Forelimb muscle (tissue), 1 donor: ENCODE results near the gene PPP1R26. TPM values are rescaled to one million over a fixed set of nuclear protein-coding genes. Genes with fewer than 3 reads are reported as not detected.

Experiments used
- DNase-seq: peaks from one replicate; pipeline ENCODE4 v3.0.0-alpha.2; 2013; ENCODE audit warnings: low read depth
- polyA plus RNA-seq: library from polyadenylated mRNA; unstranded; fragments of 120-200 nt; gene quantifications from one replicate; pipeline ENCODE4 v1.2.1, GENCODE V29; 2013; ENCODE audit not compliant: insufficient read length

Gene PPP1R26
- polyA plus RNA-seq, 1 donor = 10.9 TPM

DNA sequence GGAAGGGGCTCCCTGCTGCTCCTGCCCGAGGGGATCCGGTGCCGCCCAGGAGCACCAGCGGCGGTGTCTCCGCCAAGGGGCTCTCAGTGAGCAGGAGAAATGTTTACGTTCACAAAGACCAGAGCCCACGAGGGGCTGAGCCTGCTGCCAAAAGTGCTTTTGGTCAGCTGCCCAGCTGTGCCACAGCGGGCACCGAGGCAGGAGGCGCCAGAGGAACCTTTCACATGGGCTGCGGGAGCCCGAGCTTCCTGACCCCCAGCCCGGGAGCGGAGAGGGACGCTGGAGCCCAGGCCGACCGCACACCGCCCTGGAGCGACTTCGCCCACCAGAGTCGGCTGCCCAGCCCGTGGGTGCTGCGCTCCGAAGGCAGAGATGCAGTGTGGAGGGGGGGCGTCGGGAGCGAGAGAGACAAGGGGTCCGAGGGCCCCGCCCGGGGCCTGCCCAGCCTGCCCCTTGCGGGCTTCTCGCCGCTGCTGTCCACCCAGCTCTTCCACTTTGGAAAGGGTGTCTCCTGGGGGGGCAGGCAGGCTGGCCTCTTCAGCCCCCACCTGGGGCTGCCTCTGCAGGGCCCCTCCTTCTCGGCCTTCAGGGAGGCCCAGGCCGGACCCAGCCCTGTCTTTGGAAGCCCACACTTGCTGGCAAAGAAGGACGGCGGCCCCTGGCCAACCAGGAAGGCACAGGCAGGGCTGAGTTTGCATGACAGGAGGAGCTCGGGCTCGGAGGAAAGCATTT lies 7.9 kb downstream of the PPP1R26 start:
- DNase-seq = no peak

DNA sequence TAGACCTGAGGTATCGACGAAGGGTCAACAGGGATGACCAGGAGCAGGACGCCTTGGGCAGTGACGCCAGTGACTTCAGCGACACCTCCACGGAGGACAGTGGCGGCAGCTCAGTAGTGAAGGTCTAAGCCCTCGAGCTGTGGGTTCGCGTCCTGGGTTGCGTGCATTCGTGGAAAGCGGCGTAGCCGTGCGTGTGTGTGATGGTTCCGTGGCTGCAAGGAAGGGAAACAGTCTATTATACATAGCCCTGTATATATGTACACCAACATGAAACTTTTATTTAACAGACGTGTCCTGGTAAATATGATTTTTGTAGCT lies 8.4 kb downstream of the PPP1R26 start:
- no peak for DNase-seq

DNA sequence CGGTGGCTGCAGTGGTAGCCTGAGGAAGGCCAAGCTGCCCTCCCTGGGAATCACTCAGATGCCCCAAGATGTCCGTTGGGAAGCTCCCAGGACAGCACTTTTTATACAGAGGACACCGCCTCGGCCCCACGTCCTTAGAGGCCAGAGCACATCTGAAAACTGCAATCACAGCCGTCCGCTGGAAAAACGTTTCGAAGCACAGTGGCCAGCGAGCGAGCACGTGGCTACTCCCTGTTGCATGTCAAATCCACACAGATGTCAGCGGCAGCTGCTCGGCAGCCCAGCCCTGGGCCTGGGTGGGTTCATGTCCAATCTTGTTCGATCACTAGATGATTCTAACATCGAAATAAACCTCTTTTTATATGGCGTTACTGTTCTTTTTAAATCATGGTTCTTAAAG lies 8.9 kb downstream of the PPP1R26 start:
- DNase-seq = no peak

DNA sequence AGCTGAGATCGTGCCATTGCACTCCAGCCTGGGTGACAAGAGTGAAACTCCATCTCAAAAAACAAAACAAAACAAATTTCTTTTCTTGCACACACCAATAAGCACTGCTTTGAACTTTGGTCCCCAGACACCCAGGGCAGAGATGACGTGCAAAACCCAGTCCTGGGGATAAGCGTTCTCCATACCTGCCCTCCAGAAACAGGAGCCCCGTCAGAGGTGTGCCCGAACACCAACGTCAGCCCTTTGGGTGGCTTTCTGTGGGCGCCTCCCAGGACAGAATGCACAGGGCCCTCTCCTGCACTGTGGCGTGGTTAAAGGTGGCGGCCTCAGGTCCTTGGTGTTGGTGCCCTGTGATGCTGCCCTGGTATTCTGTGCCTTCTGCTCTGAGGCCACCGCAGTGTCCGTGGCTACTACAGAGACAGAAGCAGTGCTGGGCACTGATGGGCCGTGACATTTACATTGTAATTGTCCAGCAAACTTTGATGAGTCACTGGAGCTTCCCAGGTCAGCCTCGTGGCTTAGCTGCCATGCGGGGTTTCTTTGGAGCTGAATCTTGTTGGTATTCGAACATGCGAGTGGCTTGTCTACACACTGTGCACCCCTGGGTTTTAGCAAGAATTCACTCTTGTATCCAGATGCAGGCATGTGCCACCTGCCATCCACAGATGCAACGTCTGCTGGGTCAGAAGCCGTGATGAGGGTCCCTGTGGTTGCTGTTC lies 9.8 kb downstream of the PPP1R26 start:
- DNase-seq = no peak

DNA sequence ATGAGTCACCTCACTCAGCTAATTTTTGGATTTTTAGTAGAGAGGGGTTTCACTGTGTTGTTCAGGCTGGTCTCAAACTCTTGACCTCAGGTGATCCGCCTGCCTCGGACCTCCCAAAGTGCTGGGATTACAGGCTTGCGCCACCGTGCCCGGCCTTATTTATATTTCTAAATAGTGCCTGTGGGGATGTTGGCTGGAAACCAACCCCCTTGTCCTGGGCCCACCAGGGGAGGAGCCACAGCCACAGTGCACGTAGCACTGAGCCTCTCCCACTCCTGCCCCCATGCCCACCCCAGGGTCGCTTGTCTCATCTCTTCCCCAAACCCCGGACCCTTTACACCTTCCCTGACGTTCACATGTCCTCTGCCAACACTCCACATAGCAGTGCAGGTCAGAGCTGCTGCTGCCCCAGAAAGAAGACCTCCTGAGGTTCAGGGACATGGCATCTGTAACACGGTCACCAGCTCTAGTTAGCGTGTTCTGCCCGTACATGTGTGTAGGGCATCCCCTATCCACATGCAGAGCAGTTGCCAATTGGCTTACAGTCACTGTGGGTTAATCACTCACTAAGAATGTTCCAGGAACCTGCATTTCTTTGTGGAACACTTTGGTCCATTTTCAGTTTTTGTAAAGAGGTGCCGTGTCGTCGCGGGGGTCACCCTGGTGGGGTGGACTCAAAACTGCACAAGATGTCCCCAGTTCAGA lies 10.7 kb downstream of the PPP1R26 start:
- no peak for DNase-seq

DNA sequence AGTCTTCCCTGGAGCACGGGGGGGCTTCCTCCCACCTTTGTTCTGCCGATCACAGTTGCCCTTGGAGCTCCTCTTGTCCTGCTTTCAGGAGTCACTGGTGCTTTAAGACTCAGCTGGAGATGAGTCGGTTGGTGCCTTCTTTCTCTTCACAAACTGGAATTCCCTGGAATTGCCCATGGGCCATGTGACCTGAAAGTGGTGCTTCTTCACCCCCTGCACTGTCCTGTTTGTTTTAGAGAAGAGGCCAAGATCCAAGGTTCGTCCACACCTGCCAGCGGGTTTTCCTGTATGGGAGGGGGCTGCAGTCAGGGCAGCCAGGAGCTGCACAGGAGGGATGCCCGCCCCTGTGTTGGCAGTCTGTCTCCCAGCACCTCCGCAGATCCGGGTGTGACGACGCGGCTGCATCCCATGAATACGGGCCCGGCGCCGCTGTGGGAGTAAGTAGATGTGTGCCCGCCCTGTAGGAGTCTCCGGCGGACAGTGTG lies 11.4 kb downstream of the PPP1R26 start:
- DNase-seq = no peak

DNA sequence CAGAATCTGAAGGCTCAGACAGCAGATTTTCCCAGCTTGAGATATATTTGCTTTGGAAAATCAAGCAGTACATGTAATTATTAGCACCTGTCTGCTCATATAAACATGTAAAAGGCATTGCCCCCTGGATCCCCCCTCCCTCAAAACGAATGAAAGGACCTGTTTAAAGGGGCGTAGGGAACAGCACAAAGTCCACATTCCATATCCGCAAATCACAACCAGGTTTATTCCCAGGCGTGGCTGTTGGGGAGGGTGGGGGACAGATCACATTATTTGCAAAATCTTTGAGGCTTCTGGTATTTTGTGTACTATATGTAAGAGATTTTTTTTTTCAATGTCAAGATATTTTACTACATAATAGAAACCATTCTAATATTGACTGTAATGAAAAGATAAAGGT lies 12.2 kb downstream of the PPP1R26 start:
- DNase-seq = no peak

DNA sequence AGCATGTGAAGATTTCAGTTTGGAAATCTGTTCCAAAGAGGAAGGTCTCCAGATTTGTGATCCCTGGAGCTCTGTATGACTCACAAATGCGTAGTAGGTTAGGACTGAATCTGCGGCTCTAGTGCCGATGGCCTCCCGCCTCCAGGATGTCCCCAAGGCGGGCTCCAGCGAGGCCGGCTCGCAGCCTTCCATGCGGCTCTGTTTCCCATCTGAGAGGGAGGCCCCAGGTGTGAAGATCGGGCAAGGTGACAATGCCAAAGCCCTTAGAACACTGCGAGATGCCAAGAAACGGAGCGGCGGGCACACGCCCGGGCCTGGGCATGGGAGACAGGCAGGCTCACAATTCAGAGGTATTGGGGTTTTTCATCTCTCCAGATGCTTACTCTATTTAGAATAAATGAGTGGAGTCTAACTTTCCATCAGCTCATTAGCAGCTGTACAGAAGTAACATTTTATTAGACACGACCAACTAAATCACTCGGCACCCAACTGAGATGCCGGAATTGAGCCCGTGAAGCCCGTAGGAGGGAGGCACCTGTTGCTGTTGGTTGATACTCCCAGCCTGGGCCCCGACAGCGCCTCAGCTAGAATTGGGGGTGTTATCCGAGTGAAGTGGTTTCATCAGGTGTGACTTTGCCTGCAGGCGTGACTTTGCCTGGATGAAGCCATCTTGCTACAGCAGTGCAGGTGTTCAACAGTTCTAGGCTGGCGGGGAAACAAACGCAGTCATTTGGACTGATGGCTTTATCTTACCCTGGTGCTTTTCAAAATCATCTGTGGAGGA lies 13.5 kb downstream of the PPP1R26 start:
- no peak for DNase-seq

DNA sequence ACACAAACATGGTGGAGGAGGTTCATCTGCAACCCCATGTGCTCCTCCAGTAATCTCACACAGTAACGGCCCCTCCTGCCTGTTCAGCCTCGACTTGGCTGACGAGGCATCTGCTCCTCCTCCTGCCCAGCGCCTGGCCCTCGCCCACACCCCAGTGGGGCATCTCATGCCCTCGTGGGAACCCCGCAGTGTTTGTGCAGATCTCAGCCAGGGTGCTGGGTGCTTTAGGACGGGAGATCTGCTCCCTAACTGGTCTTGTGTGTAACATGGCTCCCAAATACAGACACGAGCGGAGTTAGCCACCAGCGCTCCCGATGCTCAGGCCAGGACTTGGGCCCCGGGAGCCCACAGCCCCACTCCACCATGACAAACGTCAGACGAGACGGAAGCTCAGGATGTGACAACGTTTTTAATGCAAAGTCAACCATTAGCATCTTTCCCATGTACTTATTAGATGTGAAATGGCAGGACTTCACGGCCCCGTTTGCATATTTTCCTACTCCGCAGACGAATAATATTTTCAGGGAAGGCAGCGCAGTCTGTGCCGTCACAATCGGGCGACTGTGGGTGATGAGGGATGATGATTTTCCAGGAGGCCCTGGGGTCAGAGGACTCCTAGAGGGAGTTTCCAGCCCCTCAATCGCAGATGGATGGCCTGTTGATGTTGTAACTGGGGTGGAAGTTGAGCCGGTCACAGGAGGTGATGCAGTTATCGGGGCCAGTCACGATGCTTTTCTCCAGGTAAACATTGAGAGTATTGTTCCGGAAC lies 15.4 kb downstream of the PPP1R26 start:
- DNase-seq = no peak

DNA sequence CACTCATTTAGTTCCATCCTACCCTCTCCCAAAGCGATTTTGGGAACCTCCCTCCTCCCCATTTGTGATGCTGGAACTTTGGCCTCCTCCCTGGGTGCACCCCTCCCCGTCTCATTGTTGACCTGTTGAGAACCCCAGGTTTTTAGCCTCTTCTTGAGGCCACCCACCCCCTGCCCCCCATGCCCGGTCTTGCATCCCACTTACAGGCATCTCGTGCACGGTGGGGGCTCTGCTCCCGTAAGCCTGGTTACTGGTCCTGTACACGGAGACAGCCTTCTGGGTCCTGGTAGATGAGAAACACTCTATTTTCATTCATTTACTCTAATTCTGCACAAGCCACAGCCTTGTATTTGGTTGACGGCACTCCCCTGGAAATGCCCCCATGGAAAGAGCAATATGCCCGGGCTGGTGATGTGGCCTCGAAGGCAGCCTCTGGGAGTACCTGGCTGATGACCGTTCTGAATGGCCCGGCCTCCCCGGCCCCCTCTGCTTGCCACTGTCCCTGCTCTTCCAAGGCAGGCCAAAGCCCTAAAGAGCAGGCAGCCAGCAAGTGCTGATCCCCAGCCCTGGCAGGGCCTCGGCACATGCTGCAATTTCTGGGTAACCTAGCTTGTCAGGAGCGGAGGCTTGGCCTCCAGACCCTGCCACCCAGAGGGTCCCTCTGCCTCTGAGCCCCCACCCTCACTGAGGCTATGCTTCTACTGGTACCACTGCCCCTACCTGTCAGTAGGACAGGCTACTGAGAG lies 19.0 kb downstream of the PPP1R26 start:
- no peak for DNase-seq

DNA sequence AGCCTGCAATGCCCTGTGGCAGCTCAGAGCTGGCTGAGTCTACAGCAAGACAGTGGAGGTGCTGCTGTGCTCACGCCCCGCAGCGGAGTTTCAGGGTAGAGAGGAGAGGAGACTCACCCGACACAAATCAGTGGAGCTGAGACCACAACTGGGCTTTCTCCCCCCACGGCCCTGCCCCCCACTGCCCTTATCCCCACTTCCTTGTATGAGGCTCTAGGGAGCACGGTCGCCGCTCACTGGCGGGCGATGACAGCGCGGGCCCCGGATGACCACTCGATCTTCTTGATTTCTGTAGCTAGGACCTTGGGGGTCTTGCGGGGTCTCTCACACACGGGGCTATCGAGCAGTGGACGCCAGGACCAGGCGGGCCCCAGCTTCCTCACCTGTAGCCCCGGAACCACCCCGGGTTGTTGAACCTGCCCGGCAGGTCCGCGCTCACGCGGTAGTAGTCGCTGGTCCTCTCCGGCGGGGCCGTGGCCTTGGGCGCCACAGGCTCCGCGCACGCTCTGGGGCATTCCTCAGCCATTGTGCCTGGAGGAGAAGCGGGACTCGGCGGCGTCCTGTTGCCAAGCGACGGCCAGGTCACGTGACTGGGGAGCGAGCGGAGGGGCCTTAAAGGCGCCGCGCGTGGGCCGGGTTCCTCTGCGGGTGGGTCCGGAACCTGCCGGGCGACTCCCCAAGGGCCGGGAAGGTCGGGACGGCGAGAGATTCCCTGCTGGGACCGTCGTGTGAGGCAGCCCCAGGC lies 19.9 kb downstream of the PPP1R26 start:
- DNase-seq = peak; percentile 52

DNA sequence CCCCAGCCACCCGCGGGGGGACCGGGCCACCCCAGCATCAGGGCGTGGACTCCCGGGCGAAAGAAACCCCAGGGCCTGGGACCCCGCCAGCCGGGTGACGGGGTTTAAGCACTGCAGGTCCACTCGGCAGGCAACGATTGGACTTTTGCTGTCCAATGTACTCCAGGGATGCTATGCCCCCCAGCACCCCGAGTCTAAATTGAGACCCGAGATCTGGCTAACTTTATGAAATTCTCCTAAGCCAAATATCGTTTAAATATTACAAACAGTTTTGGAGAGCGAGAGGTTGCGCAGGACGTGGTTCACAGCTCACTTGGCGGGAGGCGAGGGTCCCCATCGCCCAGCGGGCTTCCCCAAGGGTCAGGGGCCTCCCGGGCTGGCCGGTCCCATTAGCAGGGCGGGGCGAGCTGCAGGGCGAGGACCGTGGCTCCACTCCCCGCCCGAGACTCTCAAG lies 20.5 kb downstream of the PPP1R26 start:
- DNase-seq = no peak

DNA sequence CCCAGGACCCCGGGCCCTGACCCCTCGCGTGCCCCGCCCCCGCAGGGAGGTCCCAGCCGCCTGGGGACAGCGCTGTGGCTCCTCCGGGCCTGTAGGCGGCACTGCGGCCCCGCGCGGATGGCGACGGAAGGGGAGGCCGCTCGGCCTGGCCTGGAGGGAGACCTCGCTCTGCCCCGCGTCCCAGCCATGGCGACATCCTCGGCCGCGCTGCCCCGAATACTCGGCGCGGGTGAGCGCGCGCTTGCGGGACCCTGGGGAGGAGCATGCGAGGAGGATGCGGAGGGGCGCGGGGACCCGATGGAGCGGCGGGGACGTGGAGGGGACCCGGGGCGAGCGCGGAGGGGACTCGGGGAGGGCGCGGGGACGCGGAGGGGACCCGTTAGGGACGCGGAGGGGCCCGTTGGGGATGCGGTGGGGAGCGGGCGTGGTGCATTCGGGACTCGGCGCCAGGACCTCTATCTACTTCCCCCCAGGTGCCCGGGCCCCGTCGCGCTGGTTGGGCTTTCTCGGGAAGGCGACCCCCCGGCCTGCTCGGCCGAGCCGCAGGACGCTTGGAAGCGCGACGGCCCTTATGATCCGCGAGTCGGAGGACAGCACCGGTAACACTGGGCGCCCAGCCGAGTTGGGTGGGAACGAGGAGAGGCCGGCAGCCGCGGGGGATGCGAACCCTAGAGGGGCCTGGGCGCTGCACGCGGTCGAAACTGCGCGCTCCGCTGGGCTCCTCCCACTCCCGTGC lies 21.1 kb downstream of the PPP1R26 start, which contains the start of gene MRPS2:
Gene MRPS2, plus strand, starts transcription at position 158 of the 736 bp plus-strand sequence. Its CDS starts 29 bp downstream, at position 187.
- DNase-seq = no peak

DNA sequence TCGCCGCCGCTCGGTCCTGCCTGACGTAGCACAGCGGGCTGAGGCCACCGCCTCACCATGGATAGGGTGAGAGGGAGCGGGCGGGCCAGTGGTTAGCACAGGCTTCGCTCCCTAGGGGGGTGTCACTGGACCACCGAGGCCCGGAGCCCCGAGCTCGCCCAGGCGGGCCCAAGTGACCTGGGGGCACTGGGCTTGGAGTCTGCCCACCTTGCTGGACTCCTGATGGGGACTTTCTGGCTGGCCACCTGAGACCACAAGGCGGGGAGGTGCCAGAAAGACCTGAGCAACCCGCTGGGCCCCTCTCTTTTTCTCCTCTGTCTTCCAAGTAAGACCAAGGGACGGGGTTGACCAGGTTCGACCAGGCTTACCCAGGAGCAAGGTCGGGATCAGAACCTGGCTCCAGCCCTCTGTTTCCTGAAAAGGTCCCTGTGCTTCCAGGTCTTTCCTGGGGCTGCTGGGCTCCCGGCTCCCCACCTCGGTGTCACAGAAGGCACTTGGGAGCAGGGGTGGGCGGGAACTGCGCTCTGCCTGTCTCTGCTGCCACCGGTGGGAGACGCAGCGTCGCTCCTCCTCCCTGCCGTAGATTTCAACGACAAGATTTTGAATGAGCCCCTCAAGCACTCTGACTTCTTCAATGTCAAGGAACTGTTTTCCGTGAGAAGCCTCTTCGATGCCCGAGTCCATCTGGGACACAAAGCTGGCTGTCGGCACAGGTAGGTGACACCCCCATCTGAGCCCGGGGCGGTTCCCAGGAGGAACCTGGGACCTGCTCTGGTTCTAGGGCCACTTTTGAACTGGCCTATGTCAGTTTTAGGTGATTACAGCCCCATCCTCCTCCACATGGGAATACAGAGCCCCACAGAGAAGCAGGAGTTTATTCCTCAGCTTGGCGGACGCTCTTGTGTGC lies 21.9 kb downstream of the PPP1R26 start:
- no peak for DNase-seq

DNA sequence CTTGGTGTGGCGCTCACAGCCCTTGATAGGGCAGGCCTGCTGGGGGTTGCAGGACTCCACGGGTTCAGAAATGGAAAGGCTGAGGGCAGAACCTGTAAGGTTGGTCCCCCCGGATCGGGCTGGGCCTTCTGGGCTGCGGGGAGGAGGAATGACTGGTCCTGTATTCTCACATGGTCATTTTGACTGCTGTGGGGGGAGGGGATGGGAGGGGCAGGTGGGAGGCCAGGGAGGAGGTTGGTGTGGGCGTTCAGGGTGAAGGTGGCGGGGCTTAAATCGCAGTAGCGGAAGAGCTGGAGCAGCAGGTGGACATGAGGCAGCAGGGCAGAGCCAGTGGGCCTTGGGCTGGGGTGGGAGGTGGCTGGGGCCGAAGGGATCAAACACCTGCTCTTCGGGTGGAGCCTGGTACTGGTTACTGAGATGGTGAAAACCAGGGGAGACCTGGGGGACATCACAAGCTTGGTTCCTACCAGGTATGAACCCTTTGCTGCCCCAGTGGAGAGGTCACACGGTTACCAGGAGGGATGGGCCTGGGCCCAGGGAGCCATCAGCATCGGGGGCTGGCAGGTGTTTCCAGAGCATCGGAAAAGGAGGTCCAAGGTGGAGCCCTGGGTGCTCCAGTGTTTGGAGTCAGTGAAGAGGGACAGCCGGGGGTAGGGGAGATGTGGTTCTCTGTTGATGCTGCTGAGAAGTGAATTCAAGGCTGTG lies 22.7 kb downstream of the PPP1R26 start:
- DNase-seq = no peak

DNA sequence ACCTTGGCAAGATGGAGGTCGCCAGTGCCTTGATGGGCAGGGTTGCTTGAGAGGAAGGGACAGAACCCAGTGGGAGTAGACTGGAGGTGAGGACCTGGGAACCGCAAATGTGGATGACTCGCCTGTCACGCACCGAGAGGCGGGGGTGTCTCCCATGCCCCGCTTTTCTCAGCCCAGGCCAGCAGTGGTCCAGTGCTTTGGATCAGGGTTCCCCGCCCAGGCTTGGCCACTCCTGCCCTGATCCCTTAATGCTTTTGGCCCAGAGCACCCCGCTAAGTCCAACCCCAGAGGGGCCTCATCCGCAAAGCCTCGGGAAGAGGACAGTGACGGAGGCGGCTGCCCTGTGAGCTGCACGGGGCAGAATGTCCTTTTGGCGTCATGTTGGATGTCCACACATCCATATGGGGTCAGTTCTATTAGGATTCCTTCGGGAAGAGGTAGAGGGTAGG lies 23.3 kb downstream of the PPP1R26 start:
- no peak for DNase-seq
